Hepatocyte (in vitro differentiated cells): ENCODE measurements around the gene MAP7. TPM values are rescaled to one million over a fixed set of nuclear protein-coding genes. Genes with fewer than 3 reads are reported as not detected.

Experiments
- DNase-seq: peaks from one replicate; pipeline ENCODE4 v3.0.0-alpha.2; 2016; ENCODE audit warnings: low spot score
- H2AFZ ChIP-seq: fragments of 200-600 bp; sonication (generic); 2 replicates; pipeline ENCODE4 v1.6.0; 2016; ENCODE audit warnings: antibody characterized with exemption, mild to moderate bottlenecking
- H3K27ac ChIP-seq: fragments of 200-600 bp; sonication (generic); 2 replicates; pipeline ENCODE4 v1.5.1; 2016; ENCODE audit warnings: mild to moderate bottlenecking
- H3K27me3 ChIP-seq: fragments of 200-600 bp; sonication (generic); 2 replicates; pipeline ENCODE4 v1.6.1; 2016
- H3K36me3 ChIP-seq: fragments of 200-600 bp; sonication (generic); replicated peaks from 2 replicates; pipeline ENCODE4 v1.5.1; 2016; ENCODE audit warnings: low read depth; ENCODE audit not compliant: insufficient read depth
- H3K4me1 ChIP-seq: fragments of 200-600 bp; sonication (generic); 2 replicates; pipeline ENCODE4 v1.5.1; 2016; ENCODE audit warnings: mild to moderate bottlenecking, moderate library complexity; ENCODE audit not compliant: insufficient read depth
- H3K4me2 ChIP-seq: fragments of 200-600 bp; sonication (generic); 2 replicates; pipeline ENCODE4 v1.6.0; 2016
- H3K4me3 ChIP-seq: fragments of 200-600 bp; sonication (generic); 2 replicates; pipeline ENCODE4 v1.5.1; 2016; ENCODE audit warnings: mild to moderate bottlenecking
- H3K79me2 ChIP-seq: fragments of 200-600 bp; sonication (generic); 2 replicates; pipeline ENCODE4 v1.6.0; 2017; ENCODE audit warnings: mild to moderate bottlenecking
- H3K9me2 ChIP-seq: fragments of 200-600 bp; sonication (generic); replicated peaks from 2 replicates; pipeline ENCODE4 v1.6.0; 2017; ENCODE audit warnings: mild to moderate bottlenecking; ENCODE audit not compliant: insufficient read depth
- H3K9me3 ChIP-seq: fragments of 200-600 bp; sonication (generic); 2 replicates; pipeline ENCODE4 v1.5.1; 2016; ENCODE audit warnings: low read depth, mild to moderate bottlenecking
- H4K20me1 ChIP-seq: fragments of 200-600 bp; sonication (generic); 2 replicates; pipeline ENCODE4 v1.6.0; 2016; ENCODE audit warnings: mild to moderate bottlenecking; ENCODE audit not compliant: insufficient read depth, poor library complexity, severe bottlenecking
- EZH2 ChIP-seq: fragments of 200-600 bp; sonication (generic); IDR thresholded peaks from 2 replicates; pipeline ENCODE4 v1.6.1; 2016; ENCODE audit warnings: antibody characterized with exemption, mild to moderate bottlenecking, borderline replicate concordance
- EZH2phosphoT487 ChIP-seq: fragments of 200-600 bp; sonication (generic); IDR thresholded peaks from one replicate; pipeline ENCODE4 v1.6.1; 2018; ENCODE audit warnings: antibody characterized with exemption, mild to moderate bottlenecking, low read depth, moderate library complexity; ENCODE audit not compliant: unreplicated experiment, severe bottlenecking
- WGBS: methylation state at CpG from one replicate; pipeline ENCODE4 v1.1.6; 2016; ENCODE audit warnings: low lambda C conversion rate; ENCODE audit errors: missing lambda C conversion rate; 5-methylcytosine and 5-hydroxymethylcytosine counted together
- polyA plus RNA-seq: library from polyadenylated mRNA; unstranded; fragments of >200 nt; fragmentation: Nextera tagmentation; extraction: Ambion mirVana; gene quantifications from 2 replicates; pipeline ENCODE4 v1.2.1, GENCODE V29; 2016
- total RNA-seq: library from RNA; depleted of rRNA; stranded (reverse); fragments of >200 nt; gene quantifications from 2 replicates; pipeline ENCODE4 v1.2.3, GENCODE V29; 2014
- TF ChIP-seq, protein P1 (sequence below): fragments of 200-600 bp; sonication (generic); IDR thresholded peaks from 2 replicates; pipeline ENCODE4 v1.5.1; 2016; ENCODE audit warnings: antibody characterized with exemption, mild to moderate bottlenecking; ENCODE audit not compliant: poor library complexity

Gene MAP7
- total and polyA plus RNA-seq, 2 experiments from 2014 or later, result 13.4 to 22.9 TPM

DNA sequence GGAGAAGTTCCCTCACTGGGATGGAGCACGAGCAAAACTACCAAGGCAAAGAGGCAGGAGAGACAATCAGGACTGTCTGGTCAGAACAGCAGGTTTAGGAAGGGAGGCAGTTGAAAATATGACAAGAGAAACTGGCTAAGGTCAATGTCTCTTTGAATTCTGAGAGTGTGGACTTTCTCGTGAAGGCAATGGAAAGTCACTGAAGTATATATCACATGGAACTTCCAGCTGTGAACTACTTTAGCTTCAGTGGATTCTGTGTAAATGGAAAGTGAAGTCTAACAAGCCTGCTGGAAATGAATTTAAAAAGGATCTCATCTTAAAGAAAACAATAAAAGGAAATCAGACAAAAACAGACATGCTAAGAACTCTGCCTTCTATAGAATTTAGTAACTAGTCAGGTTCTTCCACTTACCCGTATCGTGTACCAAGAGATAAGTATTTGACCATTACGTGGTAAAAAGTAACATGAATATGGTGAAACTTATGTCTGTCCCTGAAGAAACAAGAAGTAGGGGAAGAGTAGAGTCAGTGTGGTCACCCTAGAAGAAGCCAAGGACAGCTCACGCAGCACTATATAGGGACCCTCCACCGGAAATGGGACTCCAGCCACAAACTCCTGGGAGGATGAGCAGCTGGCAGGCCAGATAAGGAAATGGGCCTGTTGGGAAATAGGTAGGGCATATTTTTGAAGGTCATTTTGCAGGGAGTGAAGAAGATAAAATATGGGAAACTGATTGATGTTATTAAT, 123.4 kb downstream of the MAP7 start:
- H3K27me3 ChIP-seq, result no peaks in the 10 kb centered on the region
- H3K9me2 ChIP-seq, result no peaks in the 10 kb centered on the region
- H3K27ac ChIP-seq, result no peak overlapping the region
- H3K9me3 ChIP-seq, result no peaks in the 10 kb centered on the region
- peaks cover 39% of the 10 kb centered on the region for H3K79me2 ChIP-seq
- 84% methylated on average over 7 of the region's 7 CpGs for WGBS
- H3K4me1 ChIP-seq, result no peaks in the 10 kb centered on the region
- H3K4me3 ChIP-seq, result no peak overlapping the region
- no peaks in the 10 kb centered on the region for H4K20me1 ChIP-seq
- no peak overlapping the region for H3K4me2 ChIP-seq
- no peak for DNase-seq
- TF ChIP-seq EZH2phosphoT487 (no peak), EZH2 (no peak)
- no peak overlapping the region for H2AFZ ChIP-seq
- H3K36me3 ChIP-seq, result no peaks in the 10 kb centered on the region

DNA sequence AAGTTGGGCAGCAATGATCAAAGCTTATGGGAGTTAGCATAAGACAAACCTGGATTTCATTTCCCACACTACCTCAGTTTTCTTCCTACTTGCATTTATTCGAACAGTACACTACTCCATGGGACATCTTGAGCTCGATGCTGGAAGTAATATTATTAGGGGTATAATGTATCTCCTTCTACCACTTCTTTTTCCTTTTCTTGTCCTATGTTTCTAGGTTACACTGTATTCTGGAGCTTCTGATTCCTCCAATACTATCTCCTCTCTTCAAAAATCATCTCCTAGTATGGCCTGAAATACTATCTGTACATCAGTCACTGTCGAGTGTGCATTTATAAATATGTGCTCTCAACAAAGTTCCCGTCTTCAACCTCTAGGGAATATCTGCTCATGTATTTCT, 124.4 kb downstream of the MAP7 start:
- H3K79me2 ChIP-seq, result peaks cover 39% of the 10 kb centered on the region
- H3K9me2 ChIP-seq, result no peaks in the 10 kb centered on the region
- TF ChIP-seq EZH2phosphoT487, result no peak
- TF ChIP-seq EZH2, result no peak
- no peaks in the 10 kb centered on the region for H3K36me3 ChIP-seq
- H3K4me2 ChIP-seq, result no peak overlapping the region
- H3K4me1 ChIP-seq, result no peaks in the 10 kb centered on the region
- no peak for DNase-seq
- no peak overlapping the region for H2AFZ ChIP-seq
- H3K27me3 ChIP-seq, result no peaks in the 10 kb centered on the region
- no peak overlapping the region for H3K4me3 ChIP-seq
- 90% methylated on average over 4 of the region's 4 CpGs for WGBS
- no peaks in the 10 kb centered on the region for H3K9me3 ChIP-seq
- H3K27ac ChIP-seq, result no peak overlapping the region
- no peaks in the 10 kb centered on the region for H4K20me1 ChIP-seq

DNA sequence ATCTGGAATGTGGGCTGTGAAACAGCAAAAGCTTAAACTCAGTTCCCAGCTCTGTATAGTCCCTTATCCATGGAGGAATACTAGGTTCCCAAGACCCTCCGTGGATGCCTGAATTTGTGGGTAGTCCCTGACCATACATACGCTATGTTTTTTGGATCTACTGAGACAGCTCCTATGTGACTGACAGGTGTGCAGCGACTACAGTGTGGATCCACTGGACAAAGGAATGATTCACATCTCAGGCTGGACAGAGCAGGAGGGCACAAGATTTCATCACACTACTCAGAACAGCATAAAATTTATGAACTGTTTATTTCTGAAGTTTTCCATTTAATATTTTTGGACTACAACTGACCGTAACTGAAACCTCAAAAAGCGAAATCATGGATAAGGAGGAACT, 125.3 kb downstream of the MAP7 start:
- Histone ChIP-seq H3K4me3 (no peak overlapping the region), H3K27ac (no peak overlapping the region), H3K9me3 (no peaks in the 10 kb centered on the region), H3K4me1 (no peaks in the 10 kb centered on the region), H4K20me1 (no peaks in the 10 kb centered on the region), H3K9me2 (no peaks in the 10 kb centered on the region), H3K79me2 (peaks cover 39% of the 10 kb centered on the region), H3K36me3 (no peaks in the 10 kb centered on the region), H2AFZ (no peak overlapping the region), H3K4me2 (no peak overlapping the region), H3K27me3 (no peaks in the 10 kb centered on the region)
- DNase-seq, result no peak
- 95% methylated on average over 5 of the region's 5 CpGs for WGBS
- no peak for TF ChIP-seq EZH2
- TF ChIP-seq, protein P1, sequence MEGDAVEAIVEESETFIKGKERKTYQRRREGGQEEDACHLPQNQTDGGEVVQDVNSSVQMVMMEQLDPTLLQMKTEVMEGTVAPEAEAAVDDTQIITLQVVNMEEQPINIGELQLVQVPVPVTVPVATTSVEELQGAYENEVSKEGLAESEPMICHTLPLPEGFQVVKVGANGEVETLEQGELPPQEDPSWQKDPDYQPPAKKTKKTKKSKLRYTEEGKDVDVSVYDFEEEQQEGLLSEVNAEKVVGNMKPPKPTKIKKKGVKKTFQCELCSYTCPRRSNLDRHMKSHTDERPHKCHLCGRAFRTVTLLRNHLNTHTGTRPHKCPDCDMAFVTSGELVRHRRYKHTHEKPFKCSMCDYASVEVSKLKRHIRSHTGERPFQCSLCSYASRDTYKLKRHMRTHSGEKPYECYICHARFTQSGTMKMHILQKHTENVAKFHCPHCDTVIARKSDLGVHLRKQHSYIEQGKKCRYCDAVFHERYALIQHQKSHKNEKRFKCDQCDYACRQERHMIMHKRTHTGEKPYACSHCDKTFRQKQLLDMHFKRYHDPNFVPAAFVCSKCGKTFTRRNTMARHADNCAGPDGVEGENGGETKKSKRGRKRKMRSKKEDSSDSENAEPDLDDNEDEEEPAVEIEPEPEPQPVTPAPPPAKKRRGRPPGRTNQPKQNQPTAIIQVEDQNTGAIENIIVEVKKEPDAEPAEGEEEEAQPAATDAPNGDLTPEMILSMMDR, result no peak
- TF ChIP-seq EZH2phosphoT487, result no peak

DNA sequence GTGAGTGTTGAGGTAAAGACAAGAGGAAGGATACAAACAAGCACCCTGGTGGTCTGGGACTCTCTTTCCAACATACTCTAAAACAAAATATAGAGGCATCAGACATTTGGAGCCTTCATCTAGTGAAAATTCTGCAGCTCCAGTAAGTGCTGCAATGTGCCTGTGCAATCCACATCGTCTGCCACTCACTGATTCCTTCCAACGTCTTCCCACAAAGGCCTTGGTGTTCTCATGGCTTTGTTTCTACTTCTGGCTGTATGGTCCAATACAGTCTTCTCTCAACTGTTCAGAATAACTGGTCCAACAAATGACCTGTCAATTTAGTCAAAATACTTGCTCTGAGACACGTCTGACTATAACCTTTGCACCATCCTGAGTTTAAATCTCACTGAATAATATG, 125.8 kb downstream of the MAP7 start:
- H2AFZ ChIP-seq, result no peak overlapping the region
- no peaks in the 10 kb centered on the region for H3K4me1 ChIP-seq
- no peaks in the 10 kb centered on the region for H3K36me3 ChIP-seq
- no peak overlapping the region for H3K4me3 ChIP-seq
- WGBS, result 83% methylated on average over 3 of the region's 3 CpGs
- no peaks in the 10 kb centered on the region for H3K9me3 ChIP-seq
- no peak overlapping the region for H3K4me2 ChIP-seq
- no peak overlapping the region for H3K27ac ChIP-seq
- H3K79me2 ChIP-seq, result peaks cover 39% of the 10 kb centered on the region
- H3K27me3 ChIP-seq, result no peaks in the 10 kb centered on the region
- TF ChIP-seq, protein P1, result no peak
- TF ChIP-seq EZH2phosphoT487 (no peak), EZH2 (no peak)
- no peaks in the 10 kb centered on the region for H3K9me2 ChIP-seq
- no peaks in the 10 kb centered on the region for H4K20me1 ChIP-seq
- no peak for DNase-seq
